ENCODE results near the gene KLHL25.
"Not testable (repeated sequence)": the region's sequence is repeated elsewhere in the genome, so short reads cannot be mapped to it uniquely, and the experiment has no call there.

KLHL25 gene

DNA sequence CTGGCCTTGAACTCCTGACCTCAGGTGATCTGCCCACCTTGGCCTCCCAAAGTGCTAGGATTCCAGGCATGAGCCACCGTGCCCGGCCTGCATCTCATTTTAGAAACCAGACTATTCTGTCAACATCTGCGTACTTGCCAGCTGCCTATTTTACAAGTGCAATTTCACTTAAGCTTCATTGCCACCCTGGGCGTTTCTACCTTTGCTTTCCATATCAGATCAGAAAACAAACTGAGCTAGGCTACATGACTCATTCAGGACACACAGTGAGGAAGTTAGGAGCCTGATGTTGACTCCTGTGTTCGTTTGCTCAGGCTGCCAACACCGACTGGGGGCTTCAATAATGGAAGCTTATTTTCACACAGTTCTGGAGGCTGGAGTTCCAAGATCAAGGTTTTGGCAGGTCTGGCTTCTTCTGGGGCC, 42.3 kb upstream of the KLHL25 start:
- no peaks in the 10 kb centered on the region for H3K36me3 ChIP-seq (ENCODE audit: insufficient read depth, insufficient read length, low read length)
- H3K27me3 ChIP-seq (ENCODE audit: insufficient read depth, insufficient read length) = peaks cover 10% of the 10 kb centered on the region
- TF ChIP-seq SUZ12 (IDR thresholded peaks at IDR 0.05; ENCODE audit: extremely low read depth, insufficient read depth, insufficient read length) (no peak), YY1 (IDR thresholded peaks at IDR 0.05; ENCODE audit: insufficient read depth, insufficient read length) (no peak), ZNF274 (IDR thresholded peaks at IDR 0.05; ENCODE audit: low read depth, low read length) (no peak)
- no peaks in the 10 kb centered on the region for H3K9me3 ChIP-seq (ENCODE audit: insufficient read depth, low read length)
- no peak overlapping the region for H3K9ac ChIP-seq (ENCODE audit: insufficient read length, low read depth)
- no peak overlapping the region for H3K4me3 ChIP-seq (ENCODE audit: insufficient read length, low read depth)
- no peaks in the 10 kb centered on the region for H3K4me1 ChIP-seq (ENCODE audit: insufficient read depth, insufficient read length)
- no peak for DNase-seq (ENCODE audit: low read depth, low spot score)

DNA sequence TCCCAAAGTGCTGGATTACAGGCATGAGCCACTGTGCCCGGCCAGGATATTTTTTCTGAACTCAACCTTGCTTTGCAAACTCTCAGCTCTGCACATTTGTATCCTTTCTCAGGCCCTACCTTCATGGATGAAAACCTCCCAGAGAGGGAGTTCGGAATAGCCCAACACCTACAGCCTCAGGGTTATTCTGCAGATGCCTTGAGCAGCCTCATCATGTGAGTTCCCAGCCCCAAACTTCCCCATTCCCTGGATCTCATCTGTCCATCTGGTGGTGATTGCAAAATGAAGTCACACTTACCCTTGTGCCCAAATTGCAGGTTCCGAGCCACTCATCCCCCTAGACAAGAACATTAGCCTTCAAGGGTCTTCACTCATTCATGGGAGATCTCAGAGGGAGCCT, 39.9 kb upstream of the KLHL25 start:
- no peaks in the 10 kb centered on the region for H3K9me3 ChIP-seq (ENCODE audit: insufficient read depth, low read length)
- no peaks in the 10 kb centered on the region for H3K4me1 ChIP-seq (ENCODE audit: insufficient read depth, insufficient read length)
- TF ChIP-seq YY1 (IDR thresholded peaks at IDR 0.05; ENCODE audit: insufficient read depth, insufficient read length) = no peak
- TF ChIP-seq SUZ12 (IDR thresholded peaks at IDR 0.05; ENCODE audit: extremely low read depth, insufficient read depth, insufficient read length) = no peak
- TF ChIP-seq ZNF274 (IDR thresholded peaks at IDR 0.05; ENCODE audit: low read depth, low read length) = no peak
- no peaks in the 10 kb centered on the region for H3K36me3 ChIP-seq (ENCODE audit: insufficient read depth, insufficient read length, low read length)
- no peak for DNase-seq (ENCODE audit: low read depth, low spot score)
- H3K4me3 ChIP-seq (ENCODE audit: insufficient read length, low read depth) = no peak overlapping the region
- peaks cover 3% of the 10 kb centered on the region for H3K27me3 ChIP-seq (ENCODE audit: insufficient read depth, insufficient read length)
- H3K9ac ChIP-seq (ENCODE audit: insufficient read length, low read depth) = no peak overlapping the region

DNA sequence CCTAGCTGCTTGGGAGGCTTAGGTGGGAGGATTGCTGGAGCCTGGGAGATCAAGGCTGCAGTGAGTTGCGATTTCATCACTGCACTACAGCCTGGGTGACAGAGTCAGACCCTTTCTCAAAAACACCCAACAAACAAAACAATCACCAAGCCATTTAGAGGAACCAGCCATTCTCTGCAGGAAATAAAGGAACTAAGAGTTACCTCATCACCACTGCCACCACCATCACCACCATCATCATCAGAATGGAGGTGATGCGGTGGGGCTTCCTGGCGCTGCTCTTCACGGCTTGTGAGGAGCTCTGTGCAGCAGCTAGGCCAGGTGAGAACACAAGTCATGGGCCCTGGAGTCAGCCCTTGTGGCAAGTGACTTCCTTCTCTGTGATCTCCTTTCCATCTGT, 37.7 kb upstream of the KLHL25 start:
- H3K4me1 ChIP-seq (ENCODE audit: insufficient read depth, insufficient read length) = no peaks in the 10 kb centered on the region
- H3K36me3 ChIP-seq (ENCODE audit: insufficient read depth, insufficient read length, low read length) = no peaks in the 10 kb centered on the region
- TF ChIP-seq ZNF274 (IDR thresholded peaks at IDR 0.05; ENCODE audit: low read depth, low read length) (no peak), YY1 (IDR thresholded peaks at IDR 0.05; ENCODE audit: insufficient read depth, insufficient read length) (no peak), SUZ12 (IDR thresholded peaks at IDR 0.05; ENCODE audit: extremely low read depth, insufficient read depth, insufficient read length) (no peak)
- no peaks in the 10 kb centered on the region for H3K27me3 ChIP-seq (ENCODE audit: insufficient read depth, insufficient read length)
- DNase-seq (ENCODE audit: low read depth, low spot score) = no peak
- H3K9me3 ChIP-seq (ENCODE audit: insufficient read depth, low read length) = no peaks in the 10 kb centered on the region
- no peak overlapping the region for H3K4me3 ChIP-seq (ENCODE audit: insufficient read length, low read depth)
- H3K9ac ChIP-seq (ENCODE audit: insufficient read length, low read depth) = no peak overlapping the region

DNA sequence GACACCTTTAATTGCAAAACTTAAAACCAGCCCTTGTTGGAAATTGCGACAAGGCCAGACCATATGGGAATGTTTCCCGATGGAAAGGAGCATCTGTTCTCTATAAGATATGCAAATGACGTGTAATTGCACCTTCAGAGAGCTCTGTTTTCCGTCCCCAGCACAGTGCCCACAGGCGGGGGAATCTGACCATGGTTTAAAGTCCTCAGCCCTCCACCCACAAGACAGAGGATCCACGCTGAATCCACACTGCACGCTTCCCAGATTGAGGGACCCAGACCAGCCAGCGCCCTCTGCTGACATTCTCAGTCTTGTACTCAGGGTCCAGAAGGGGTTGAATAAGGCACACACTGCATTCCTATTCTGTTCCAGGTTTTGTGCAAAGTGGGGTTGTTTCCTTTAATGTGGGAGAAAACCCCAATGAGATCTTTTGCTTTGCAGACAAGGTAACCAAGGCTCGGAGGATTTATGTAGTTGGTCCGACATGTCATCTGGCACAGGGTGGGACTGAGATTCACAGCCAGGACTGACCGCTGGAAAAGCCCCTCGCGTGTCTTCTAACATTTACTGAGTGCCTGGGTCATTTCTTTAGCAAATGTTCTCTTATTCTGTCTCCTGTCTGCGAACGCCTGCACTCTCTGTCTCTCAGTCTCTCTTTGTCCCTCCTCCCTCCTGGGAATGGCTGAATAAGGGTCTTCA, 36.8 kb upstream of the KLHL25 start:
- Histone ChIP-seq H3K4me3 (ENCODE audit: insufficient read length, low read depth) (no peak overlapping the region), H3K27me3 (ENCODE audit: insufficient read depth, insufficient read length) (no peaks in the 10 kb centered on the region), H3K9ac (ENCODE audit: insufficient read length, low read depth) (peak overlapping the region; percentile 11), H3K36me3 (ENCODE audit: insufficient read depth, insufficient read length, low read length) (no peaks in the 10 kb centered on the region), H3K9me3 (ENCODE audit: insufficient read depth, low read length) (no peaks in the 10 kb centered on the region), H3K4me1 (ENCODE audit: insufficient read depth, insufficient read length) (no peaks in the 10 kb centered on the region)
- TF ChIP-seq SUZ12 (IDR thresholded peaks at IDR 0.05; ENCODE audit: extremely low read depth, insufficient read depth, insufficient read length) (no peak), YY1 (IDR thresholded peaks at IDR 0.05; ENCODE audit: insufficient read depth, insufficient read length) (no peak), ZNF274 (IDR thresholded peaks at IDR 0.05; ENCODE audit: low read depth, low read length) (no peak)
- DNase-seq (ENCODE audit: low read depth, low spot score) = no peak

DNA sequence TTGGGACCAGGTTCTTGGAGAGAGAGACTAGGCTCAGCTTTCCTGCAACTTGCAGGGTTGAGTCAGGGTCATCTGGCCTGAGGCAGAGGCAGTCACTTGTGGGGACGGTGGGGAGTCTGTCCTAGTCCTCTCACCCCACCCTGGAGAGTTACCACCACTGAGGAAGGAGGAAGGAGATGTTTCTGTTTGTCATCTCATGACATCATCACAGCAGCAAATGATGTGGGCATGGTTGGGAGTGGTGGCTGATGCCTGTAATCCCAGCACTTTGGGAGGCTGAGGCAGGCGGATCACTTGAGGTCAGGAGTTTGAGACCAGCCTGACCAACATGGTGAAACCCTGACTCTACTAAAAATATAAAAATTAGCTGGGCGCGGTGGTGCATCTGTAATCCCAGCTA, 35.0 kb upstream of the KLHL25 start:
- not testable (repeated sequence) for H3K27me3 ChIP-seq (ENCODE audit: insufficient read depth, insufficient read length); DNase-seq (ENCODE audit: low read depth, low spot score); H3K9me3 ChIP-seq (ENCODE audit: insufficient read depth, low read length); H3K4me3 ChIP-seq (ENCODE audit: insufficient read length, low read depth); H3K36me3 ChIP-seq (ENCODE audit: insufficient read depth, insufficient read length, low read length); H3K4me1 ChIP-seq (ENCODE audit: insufficient read depth, insufficient read length); H3K9ac ChIP-seq (ENCODE audit: insufficient read length, low read depth)

DNA sequence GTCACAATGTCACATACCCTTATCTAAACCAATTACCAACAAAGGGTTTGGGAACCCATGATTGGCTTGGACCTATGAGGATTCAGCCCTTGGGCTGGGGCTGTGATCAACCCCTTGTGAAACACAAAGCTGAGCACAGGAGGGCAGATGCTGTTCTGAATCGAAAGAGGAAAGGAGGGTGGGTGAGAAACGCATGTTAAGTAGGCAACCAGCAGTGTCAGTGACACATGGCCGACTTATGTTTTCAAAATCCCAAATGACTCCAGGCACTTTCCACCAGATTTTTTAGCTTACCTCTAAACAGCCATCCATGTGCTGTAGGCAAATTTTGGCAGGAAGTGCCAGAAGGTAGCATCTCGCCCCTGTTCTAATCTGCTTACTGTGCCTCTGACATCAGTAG, 34.1 kb upstream of the KLHL25 start:
- no peak overlapping the region for H3K9ac ChIP-seq (ENCODE audit: insufficient read length, low read depth)
- no peak for TF ChIP-seq YY1 (IDR thresholded peaks at IDR 0.05; ENCODE audit: insufficient read depth, insufficient read length)
- no peak for TF ChIP-seq ZNF274 (IDR thresholded peaks at IDR 0.05; ENCODE audit: low read depth, low read length)
- TF ChIP-seq SUZ12 (IDR thresholded peaks at IDR 0.05; ENCODE audit: extremely low read depth, insufficient read depth, insufficient read length) = no peak
- no peaks in the 10 kb centered on the region for H3K4me1 ChIP-seq (ENCODE audit: insufficient read depth, insufficient read length)
- no peaks in the 10 kb centered on the region for H3K27me3 ChIP-seq (ENCODE audit: insufficient read depth, insufficient read length)
- H3K9me3 ChIP-seq (ENCODE audit: insufficient read depth, low read length) = no peaks in the 10 kb centered on the region
- H3K36me3 ChIP-seq (ENCODE audit: insufficient read depth, insufficient read length, low read length) = no peaks in the 10 kb centered on the region
- no peak overlapping the region for H3K4me3 ChIP-seq (ENCODE audit: insufficient read length, low read depth)
- no peak for DNase-seq (ENCODE audit: low read depth, low spot score)

DNA sequence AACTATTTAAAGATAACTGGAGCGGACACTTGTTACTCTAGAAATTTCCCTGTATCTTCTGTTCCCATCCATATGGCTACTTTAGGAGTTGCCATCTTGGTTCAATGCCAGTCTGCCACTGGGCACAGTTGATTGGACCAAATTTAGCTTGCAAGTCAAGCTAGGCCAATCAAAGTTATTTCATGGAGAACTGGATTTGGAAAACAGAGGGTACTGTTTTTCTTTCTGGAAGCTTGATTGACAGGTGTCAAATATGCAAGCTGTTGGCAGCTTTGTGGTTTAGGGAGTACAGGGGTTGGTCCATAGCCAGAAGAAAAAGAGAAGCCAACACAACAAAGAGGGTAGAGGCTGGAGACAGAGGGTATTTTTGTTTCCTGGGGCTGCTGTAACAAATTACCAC, 33.4 kb upstream of the KLHL25 start:
- H3K27me3 ChIP-seq (ENCODE audit: insufficient read depth, insufficient read length) = no peaks in the 10 kb centered on the region
- no peaks in the 10 kb centered on the region for H3K36me3 ChIP-seq (ENCODE audit: insufficient read depth, insufficient read length, low read length)
- no peak for TF ChIP-seq YY1 (IDR thresholded peaks at IDR 0.05; ENCODE audit: insufficient read depth, insufficient read length)
- TF ChIP-seq SUZ12 (IDR thresholded peaks at IDR 0.05; ENCODE audit: extremely low read depth, insufficient read depth, insufficient read length) = no peak
- no peak for TF ChIP-seq ZNF274 (IDR thresholded peaks at IDR 0.05; ENCODE audit: low read depth, low read length)
- H3K4me1 ChIP-seq (ENCODE audit: insufficient read depth, insufficient read length) = no peaks in the 10 kb centered on the region
- no peaks in the 10 kb centered on the region for H3K9me3 ChIP-seq (ENCODE audit: insufficient read depth, low read length)
- H3K9ac ChIP-seq (ENCODE audit: insufficient read length, low read depth) = no peak overlapping the region
- H3K4me3 ChIP-seq (ENCODE audit: insufficient read length, low read depth) = no peak overlapping the region
- no peak for DNase-seq (ENCODE audit: low read depth, low spot score)
